Inflammatory macrophage treated with lipopolysaccharide for 1 hour (primary cell): Measurements from ENCODE around the gene PPM1D.
"Not testable (repeated sequence)": the region's sequence is repeated elsewhere in the genome, so short reads cannot be mapped to it uniquely, and the experiment has no call there.

ENCODE experiments used
- DNase-seq, 2 donors: peaks; one replicate each; pipeline ENCODE4 v3.0.0-alpha.2; 2020 to 2022

Gene PPM1D

GRCh38 chr17:60599620-60600489, at the start of gene PPM1D:
TSS of gene PPM1D (plus strand) at chr17:60600193. CDS start at chr17:60600415, 222 bp downstream.
- peak; percentile 98 to 99 for DNase-seq

- not testable (repeated sequence) for DNase-seq
Measured at GRCh38 chr17:60552255-60552654, 47.7 kb upstream of the PPM1D start.

- DNase-seq: no peak
Measured at GRCh38 chr17:60554377-60554788, 45.6 kb upstream of the PPM1D start.

GRCh38 chr17:60555786-60556185, 44.2 kb upstream of the PPM1D start:
- no peak for DNase-seq

GRCh38 chr17:60557805-60558204, 42.2 kb upstream of the PPM1D start:
- DNase-seq: no peak

GRCh38 chr17:60559659-60559994, 40.4 kb upstream of the PPM1D start:
- DNase-seq: no peak

- no peak for DNase-seq
Measured at GRCh38 chr17:60559995-60560859, 39.8 kb upstream of the PPM1D start.

- no peak for DNase-seq
Measured at GRCh38 chr17:60560860-60561257, 39.1 kb upstream of the PPM1D start.

- no peak for DNase-seq
Measured at GRCh38 chr17:60562421-60562820, 37.6 kb upstream of the PPM1D start.

- no peak for DNase-seq
Measured at GRCh38 chr17:60563743-60564142, 36.2 kb upstream of the PPM1D start.

- DNase-seq: no peak
Measured at GRCh38 chr17:60565233-60565632, 34.8 kb upstream of the PPM1D start.

- DNase-seq: no peak
Measured at GRCh38 chr17:60573236-60574051, 26.5 kb upstream of the PPM1D start.

GRCh38 chr17:60577147-60577915, 22.7 kb upstream of the PPM1D start:
- peak; percentile 76 to 88 for DNase-seq

GRCh38 chr17:60579090-60579489, 20.9 kb upstream of the PPM1D start:
- DNase-seq: peak in 1 of 2 donors; percentile 39

- DNase-seq: no peak
Measured at GRCh38 chr17:60579551-60579950, 20.4 kb upstream of the PPM1D start.

- no peak for DNase-seq
Measured at GRCh38 chr17:60583008-60583407, 17.0 kb upstream of the PPM1D start.

GRCh38 chr17:60585887-60586286, 14.1 kb upstream of the PPM1D start:
- no peak for DNase-seq

- no peak for DNase-seq
Measured at GRCh38 chr17:60586288-60586974, 13.6 kb upstream of the PPM1D start.

- no peak for DNase-seq
Measured at GRCh38 chr17:60590070-60590469, 9.9 kb upstream of the PPM1D start.

GRCh38 chr17:60592750-60593149, 7.2 kb upstream of the PPM1D start:
- no peak for DNase-seq

- not testable (repeated sequence) for DNase-seq
Measured at GRCh38 chr17:60593441-60594036, 6.5 kb upstream of the PPM1D start.
